Upper lobe of left lung (tissue), 6 donors: ENCODE results near the gene GTPBP1. TPM values are rescaled to one million over a fixed set of nuclear protein-coding genes. Genes with fewer than 3 reads are reported as not detected.

Experiments
- ATAC-seq, 2 donors: fragments of 200-7000 bp; cut with Tn5 transposase; one replicate each; pipeline ENCODE4 v1.9.1; 2022; ENCODE audit warnings: mild to moderate bottlenecking in 2 of 2, moderate library complexity in 2 of 2; ENCODE audit not compliant: low FRiP score in 2 of 2
- DNase-seq, 2 donors: peaks; one replicate each; pipeline ENCODE4 v3.0.0-alpha.2; 2019 to 2020
- H3K27ac ChIP-seq, 4 donors: fragments of 200-600 bp; sonication (generic); one replicate each; pipeline ENCODE4 v1.5.1; 2016 to 2019
- H3K27me3 ChIP-seq, 4 donors: fragments of 200-600 bp; sonication (generic); one replicate each; pipeline ENCODE4 v1.5.1; 2017 to 2019
- H3K36me3 ChIP-seq, 4 donors: fragments of 200-600 bp; sonication (generic); one replicate each; pipeline ENCODE4 v1.5.1; 2016 to 2019
- H3K4me1 ChIP-seq, 4 donors: fragments of 200-600 bp; sonication (generic); one replicate each; pipeline ENCODE4 v1.5.1; 2018 to 2019
- H3K4me3 ChIP-seq, 4 donors: fragments of 200-600 bp; sonication (generic); one replicate each; pipeline ENCODE4 v1.5.1; 2017 to 2019; ENCODE audit warnings: mild to moderate bottlenecking in 2 of 4, moderate library complexity in 1 of 4
- H3K9me3 ChIP-seq, 4 donors: fragments of 200-600 bp; sonication (generic); one replicate each; pipeline ENCODE4 v1.5.1; 2018 to 2019
- EP300 ChIP-seq, 4 donors: sonication (generic); formaldehyde crosslinking; IDR thresholded peaks; one replicate each; pipeline ENCODE4 v1.5.1; 2017; ENCODE audit warnings: antibody characterized with exemption in 4 of 4, control low read depth in 2 of 4
- POLR2A ChIP-seq, 4 donors: fragments of 450-650 bp; IDR thresholded peaks; one replicate each; pipeline ENCODE4 v1.5.1; 2016 to 2017; ENCODE audit warnings: antibody characterized with exemption in 4 of 4, mild to moderate bottlenecking in 2 of 4
- POLR2AphosphoS5 ChIP-seq, 2 donors: sonication (generic); formaldehyde crosslinking; IDR thresholded peaks; one replicate each; pipeline ENCODE4 v1.5.1; 2017; ENCODE audit warnings: antibody characterized with exemption in 2 of 2
- WGBS, 2 donors: methylation state at CpG; one replicate each; pipeline ENCODE4 v1.1.5; 2017 to 2018; 5-methylcytosine and 5-hydroxymethylcytosine counted together
- small RNA-seq, 4 donors: library from RNA; depleted of rRNA; stranded (forward); fragments of <200 nt; gene quantifications; one replicate each; pipeline ENCODE3, GENCODE V24; 2016
- total RNA-seq, 6 donors: library from RNA; depleted of rRNA in 4 of 6; stranded (reverse); fragments of >200 nt in 4 of 6; gene quantifications; one replicate each; pipeline versions ENCODE4 v1.1.0 to v1.2.1, GENCODE V29; 2016 to 2021
- TF ChIP-seq, protein P1 (sequence below), 6 experiments: fragments of 450-650 bp in 4 of 6; fragments of 200-600 bp in 2 of 6; sonication (generic) in 2 of 6; IDR thresholded peaks; one replicate each; pipeline ENCODE4 v1.5.1; 2016 to 2019; ENCODE audit warnings: antibody characterized with exemption in 6 of 6
- donor health status: DM: no; HTN: no; CAD: no; lungs with moderate emphysema.
- donor health status: DM: no; HTN: yes; CAD: no; lungs with severe emphysema.

The GTPBP1 gene
- total RNA-seq, 6 donors from 2014 or later = 57.9 to 176 (median 73.6) TPM

DNA sequence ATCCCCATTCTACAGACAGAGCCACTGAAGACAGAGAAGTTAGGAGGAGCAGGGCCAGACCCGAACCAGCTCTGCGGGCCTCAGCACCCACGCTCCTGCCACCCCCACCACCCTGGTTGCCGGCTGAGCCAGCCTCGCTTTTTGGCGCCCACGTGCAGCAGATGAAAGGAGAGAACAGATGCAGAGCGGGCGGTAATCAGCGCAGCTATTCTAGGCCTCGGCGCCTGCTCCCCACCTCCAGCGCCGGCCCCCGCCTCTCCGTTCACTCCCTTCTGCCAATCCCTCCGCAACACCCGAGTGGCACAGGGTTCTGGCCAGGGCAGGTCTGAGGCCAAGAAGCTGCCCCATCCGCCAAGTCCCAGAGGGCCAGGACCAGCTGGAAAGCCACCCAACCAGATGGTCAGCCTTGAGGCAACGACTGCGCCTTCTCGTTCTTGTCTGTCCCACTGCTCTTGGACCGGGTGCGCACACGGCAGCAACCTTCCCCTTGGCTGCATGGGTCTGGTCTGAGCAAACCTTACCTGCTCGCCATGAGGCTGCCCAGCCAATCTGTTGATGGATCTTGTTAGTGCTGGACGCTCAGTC is 71.4 kb downstream of the GTPBP1 start:
- Histone ChIP-seq H3K27me3 (no peaks in the 10 kb centered on the region), H3K36me3 (peaks cover 0 to 38% (median 24%) of the 10 kb centered on the region in 4 donors), H3K4me3 (no peak overlapping the region), H3K4me1 (peaks cover 0 to 3% (median 0%) of the 10 kb centered on the region in 4 donors), H3K9me3 (no peaks in the 10 kb centered on the region), H3K27ac (no peak overlapping the region)
- WGBS, 2 donors = 91 to 94% methylated on average over 22 to 26 of the region's 27 CpGs
- no peak for TF ChIP-seq POLR2A (IDR thresholded peaks at IDR 0.05)
- ATAC-seq (no peak), DNase-seq (no peak)

- no peak for ATAC-seq
- DNase-seq = no peak
- H3K36me3 ChIP-seq = peaks cover 0 to 38% (median 24%) of the 10 kb centered on the region in 4 donors
- H3K9me3 ChIP-seq = no peaks in the 10 kb centered on the region
- TF ChIP-seq POLR2A (IDR thresholded peaks at IDR 0.05) = no peak
- TF ChIP-seq, protein P1, sequence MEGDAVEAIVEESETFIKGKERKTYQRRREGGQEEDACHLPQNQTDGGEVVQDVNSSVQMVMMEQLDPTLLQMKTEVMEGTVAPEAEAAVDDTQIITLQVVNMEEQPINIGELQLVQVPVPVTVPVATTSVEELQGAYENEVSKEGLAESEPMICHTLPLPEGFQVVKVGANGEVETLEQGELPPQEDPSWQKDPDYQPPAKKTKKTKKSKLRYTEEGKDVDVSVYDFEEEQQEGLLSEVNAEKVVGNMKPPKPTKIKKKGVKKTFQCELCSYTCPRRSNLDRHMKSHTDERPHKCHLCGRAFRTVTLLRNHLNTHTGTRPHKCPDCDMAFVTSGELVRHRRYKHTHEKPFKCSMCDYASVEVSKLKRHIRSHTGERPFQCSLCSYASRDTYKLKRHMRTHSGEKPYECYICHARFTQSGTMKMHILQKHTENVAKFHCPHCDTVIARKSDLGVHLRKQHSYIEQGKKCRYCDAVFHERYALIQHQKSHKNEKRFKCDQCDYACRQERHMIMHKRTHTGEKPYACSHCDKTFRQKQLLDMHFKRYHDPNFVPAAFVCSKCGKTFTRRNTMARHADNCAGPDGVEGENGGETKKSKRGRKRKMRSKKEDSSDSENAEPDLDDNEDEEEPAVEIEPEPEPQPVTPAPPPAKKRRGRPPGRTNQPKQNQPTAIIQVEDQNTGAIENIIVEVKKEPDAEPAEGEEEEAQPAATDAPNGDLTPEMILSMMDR (IDR thresholded peaks at IDR 0.05) = no peak
- TF ChIP-seq POLR2AphosphoS5 (IDR thresholded peaks at IDR 0.05) = no peak
- no peak for TF ChIP-seq EP300 (IDR thresholded peaks at IDR 0.05)
- H3K4me3 ChIP-seq = no peak overlapping the region
- H3K27me3 ChIP-seq = no peaks in the 10 kb centered on the region
- WGBS, 2 donors = 89 to 96% methylated on average over 11 to 12 of the region's 13 CpGs
- H3K4me1 ChIP-seq = peaks cover 0 to 6% (median 0%) of the 10 kb centered on the region in 4 donors
- no peak overlapping the region for H3K27ac ChIP-seq
Observed at GRCh38 chr22:38781033-38781432, 75.3 kb downstream of the GTPBP1 start.

DNA sequence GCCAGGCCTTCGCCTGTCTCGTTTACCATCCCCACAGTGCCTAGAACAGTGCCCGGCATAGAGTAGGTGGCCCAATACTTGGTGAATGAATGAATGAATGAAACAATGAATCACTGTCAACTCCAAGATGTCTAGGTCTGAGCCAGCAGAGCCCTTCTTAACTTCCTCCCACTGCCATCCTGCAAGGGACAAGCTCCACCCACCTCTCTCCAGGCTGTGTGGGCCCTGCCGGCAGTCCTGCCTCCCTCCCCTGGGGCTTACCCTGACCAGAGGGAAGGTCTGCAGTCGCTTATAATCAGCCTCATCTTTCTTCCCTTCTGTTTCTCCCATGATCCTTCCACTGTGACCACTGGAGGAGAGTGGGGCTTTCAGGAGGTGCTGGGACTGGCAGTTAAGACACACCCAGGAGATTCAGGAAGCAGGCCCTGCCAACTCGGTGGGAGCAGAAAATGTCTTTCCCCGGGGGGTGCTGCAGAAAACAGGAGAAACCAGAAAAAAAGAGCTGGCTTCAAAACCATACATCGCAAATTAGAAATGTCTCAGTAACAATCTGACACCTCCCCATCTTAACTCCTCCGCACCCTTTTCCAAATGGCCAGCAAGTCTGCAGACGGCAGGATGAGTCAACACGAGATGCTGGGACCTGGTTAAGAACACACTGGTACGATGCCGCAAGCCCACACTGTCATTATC is 76.8 kb downstream of the GTPBP1 start:
- Histone ChIP-seq H3K36me3 (peaks cover 0 to 36% (median 24%) of the 10 kb centered on the region in 4 donors), H3K27ac (no peak overlapping the region), H3K4me1 (peaks cover 0 to 4% (median 0%) of the 10 kb centered on the region in 4 donors), H3K4me3 (no peak overlapping the region), H3K27me3 (no peaks in the 10 kb centered on the region), H3K9me3 (no peaks in the 10 kb centered on the region)
- peak in 1 of 2 donors; percentile 42 for ATAC-seq
- TF ChIP-seq POLR2A (IDR thresholded peaks at IDR 0.05) (no peak), POLR2AphosphoS5 (IDR thresholded peaks at IDR 0.05) (no peak), EP300 (IDR thresholded peaks at IDR 0.05) (no peak)
- TF ChIP-seq, protein P1 (IDR thresholded peaks at IDR 0.05) = no peak
- WGBS, 2 donors = 67 to 71% methylated on average over 11 to 13 of the region's 13 CpGs
- DNase-seq = no peak

Small RNA genes within 50 kb of the gene (small RNA-seq; reads per million reads assigned to genes)
- gene AL021707.8 = 0 reads per million in 4 donors

Other genes starting within 250 kb of the GTPBP1 start
- 10 to 100 TPM in 2 of 6 donors, 1 to 10 TPM in 4; 7.3 to 14.2 (median 9.7) TPM for gene KDELR3, start 237.8 kb upstream of the GTPBP1 start, total RNA-seq
- 1,000 to 10,000 TPM in 2 of 6 donors, 100 to 1,000 TPM in 4; 428 to 2,078 (median 621) TPM for gene DDX17, start 199.6 kb upstream of the GTPBP1 start, total RNA-seq
- 10 to 100 TPM in 1 of 6 donors, 1 to 10 TPM in 2, under 1 TPM in 3; 0.33 to 12.3 (median 1.2) TPM for gene DMC1, start 135.8 kb upstream of the GTPBP1 start, total RNA-seq
- gene FAM227A, start 49.6 kb upstream of the GTPBP1 start, total RNA-seq = 10 to 100 TPM in 3 of 6 donors, 1 to 10 TPM in 2, under 1 TPM in 1; 0.49 to 21.3 (median 8.3) TPM
- 10 to 100 TPM; 15.8 to 30.3 (median 23.5) TPM for gene CBY1, start 49.3 kb upstream of the GTPBP1 start, total RNA-seq
- gene TOMM22, start 24.0 kb upstream of the GTPBP1 start, total RNA-seq = 10 to 100 TPM in 5 of 6 donors, 1 to 10 TPM in 1; 9.4 to 60.3 (median 24.1) TPM
- 10 to 100 TPM; 47.1 to 84.8 (median 67.3) TPM for gene JOSD1, start 5.0 kb upstream of the GTPBP1 start, total RNA-seq
- gene SUN2, start 50.1 kb downstream of the GTPBP1 start, total RNA-seq = 100 to 1,000 TPM; 191 to 436 (median 275) TPM
- 10 to 100 TPM; 14.7 to 23.7 (median 20.2) TPM for gene DNAL4, start 88.2 kb downstream of the GTPBP1 start, total RNA-seq
- 1 to 10 TPM in 5 of 6 donors, not detected in 1; 1.4 to 6.6 (median 3.0) TPM for gene NPTXR, start 138.1 kb downstream of the GTPBP1 start, total RNA-seq
- gene CBX6, start 166.3 kb downstream of the GTPBP1 start, total RNA-seq = 10 to 100 TPM; 30.4 to 74.9 (median 45.4) TPM